Stimulated activated CD4-positive, alpha-beta T cell treated with anti-CD3 and anti-CD28 coated beads, Interleukin-1b, Interleukin-23, amount 100 ng/mL, for 1 hour (primary cell): Measurements from ENCODE around the gene LPP.

Experiments
- DNase-seq, 2 donors: peaks; one replicate each; pipeline ENCODE4 v3.0.0-alpha.2; 2020; ENCODE audit warnings: low read depth in 2 of 2

The LPP gene

DNA sequence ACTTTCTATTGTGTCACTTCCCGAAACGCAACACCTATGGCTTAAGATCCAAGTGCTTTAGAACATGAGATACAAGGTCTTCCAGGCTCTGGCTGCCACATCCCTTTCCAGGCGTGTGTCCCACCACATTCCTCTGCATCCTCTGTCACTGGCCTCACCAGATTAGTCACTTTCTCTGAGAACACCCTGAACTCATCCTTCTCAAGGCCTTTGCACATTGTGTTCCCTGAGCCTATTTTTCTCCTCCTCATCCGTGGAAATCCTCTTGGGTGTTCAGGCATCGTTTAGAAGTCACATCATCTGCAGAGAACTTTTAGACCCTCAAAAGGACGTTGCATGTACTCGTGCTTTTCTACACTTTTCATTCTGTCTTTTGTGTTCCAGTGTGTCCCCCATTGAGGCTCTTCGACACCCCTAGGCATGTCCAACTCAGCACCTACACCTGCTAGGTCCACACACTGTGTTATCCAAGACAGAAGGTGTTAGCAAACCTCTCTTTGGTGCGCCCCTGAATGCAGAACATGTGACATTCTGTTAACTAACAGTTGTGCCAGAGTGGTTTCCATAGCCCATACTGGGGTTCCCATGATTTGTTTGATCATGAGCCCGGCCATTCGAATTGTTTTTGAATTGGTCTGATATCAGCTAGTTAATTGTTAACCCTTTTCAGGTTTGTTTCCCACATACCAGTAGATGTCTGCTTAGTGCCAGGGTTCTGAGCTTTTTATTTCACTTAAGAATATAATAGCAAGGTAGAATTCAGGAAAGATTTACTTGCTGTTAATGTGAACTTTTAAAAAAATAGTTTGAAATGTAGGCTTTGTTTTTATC is 67.2 kb downstream of the LPP start:
- DNase-seq = no peak

GRCh38 chr3:188223936-188224335 is 70.0 kb downstream of the LPP start:
- DNase-seq = no peak

GRCh38 chr3:188227442-188227841 is 73.5 kb downstream of the LPP start:
- DNase-seq = no peak

GRCh38 chr3:188229177-188229576 is 75.2 kb downstream of the LPP start:
- DNase-seq = no peak

DNA sequence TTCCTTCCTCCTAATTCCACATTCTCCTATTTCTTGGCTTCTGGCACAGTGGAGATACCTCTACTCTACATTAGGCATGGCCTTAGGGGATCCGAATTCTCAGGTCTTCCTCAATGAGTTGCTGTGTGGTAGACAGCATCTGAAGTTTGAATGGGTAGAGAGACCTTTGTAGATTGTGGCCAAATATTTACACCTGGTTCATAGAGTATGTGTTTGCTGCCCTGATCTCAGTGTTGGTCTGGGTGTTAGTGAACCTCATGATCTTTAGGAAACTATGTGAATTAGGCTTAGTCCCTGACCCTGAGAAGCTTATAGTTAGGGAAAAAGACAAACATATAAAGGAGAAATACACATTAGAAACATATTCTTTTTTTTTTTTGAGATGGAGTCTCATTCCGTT is 75.8 kb downstream of the LPP start:
- DNase-seq = no peak

- no peak for DNase-seq
These were observed 77.0 kb downstream of the LPP start for GRCh38 chr3:188230962-188231361.

GRCh38 chr3:188231456-188231855 is 77.5 kb downstream of the LPP start:
- no peak for DNase-seq

DNA sequence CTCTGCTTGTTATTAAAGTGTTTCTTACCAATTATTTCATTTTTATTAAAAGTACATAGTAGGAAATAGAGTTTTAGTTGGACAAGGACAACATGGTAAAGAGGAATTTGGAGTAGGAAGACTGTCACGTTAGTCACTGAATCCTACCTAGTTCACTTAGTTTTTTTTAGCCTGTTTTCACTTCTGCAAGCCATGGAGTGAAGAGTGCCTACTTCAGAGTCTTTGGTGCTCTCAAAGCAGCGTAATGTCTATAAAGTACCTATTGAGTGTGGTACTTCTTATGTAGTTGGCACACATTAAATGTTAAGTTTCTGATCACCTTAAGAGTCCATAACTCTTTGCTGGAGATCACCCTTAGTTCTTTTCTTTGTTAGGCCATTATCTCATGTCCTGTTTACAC is 78.7 kb downstream of the LPP start:
- DNase-seq = no peak

GRCh38 chr3:188233320-188233719 is 79.4 kb downstream of the LPP start:
- DNase-seq = no peak

GRCh38 chr3:188234132-188234531 is 80.2 kb downstream of the LPP start:
- no peak for DNase-seq

DNA sequence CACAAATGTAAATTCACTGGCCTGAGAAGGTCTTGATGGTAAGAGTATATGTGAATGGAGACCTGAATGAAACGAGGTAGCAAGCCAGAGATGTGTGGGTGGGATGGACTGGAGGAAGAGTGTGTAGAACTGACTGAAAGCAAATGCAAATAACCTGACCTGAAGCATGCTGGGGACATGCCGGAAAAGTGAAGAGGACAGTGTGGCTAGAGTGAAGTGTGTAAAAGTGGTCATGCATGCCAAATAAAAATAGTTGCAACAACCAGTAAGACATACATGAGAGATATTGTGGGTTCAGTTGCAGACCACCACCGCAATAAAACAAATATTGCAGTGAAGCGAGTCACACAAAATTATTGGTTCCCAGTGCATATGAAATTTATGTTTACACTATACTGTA is 82.3 kb downstream of the LPP start:
- no peak for DNase-seq

DNA sequence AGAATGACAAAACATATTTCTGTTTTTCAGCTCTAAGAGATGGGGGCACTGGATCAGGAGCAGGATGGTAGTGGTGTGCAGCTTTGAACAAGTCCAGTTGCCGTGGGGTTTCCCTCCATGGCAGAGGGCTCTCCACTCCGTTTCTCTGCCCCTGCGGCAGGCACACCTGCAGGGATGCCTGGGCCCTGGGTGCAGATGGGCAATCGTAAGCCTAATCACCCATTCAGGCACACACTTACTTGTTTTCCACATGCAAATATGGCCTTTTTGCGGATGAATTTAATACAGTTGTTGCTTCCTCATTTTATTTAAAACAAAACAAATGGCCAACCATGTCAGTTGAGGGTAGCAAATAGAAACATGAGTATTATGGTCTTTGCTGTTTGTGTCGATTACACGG is 85.1 kb downstream of the LPP start:
- no peak for DNase-seq

GRCh38 chr3:188239577-188239976 is 85.6 kb downstream of the LPP start:
- DNase-seq = no peak

- DNase-seq = no peak
These were observed 86.4 kb downstream of the LPP start for GRCh38 chr3:188240189-188240981.

DNA sequence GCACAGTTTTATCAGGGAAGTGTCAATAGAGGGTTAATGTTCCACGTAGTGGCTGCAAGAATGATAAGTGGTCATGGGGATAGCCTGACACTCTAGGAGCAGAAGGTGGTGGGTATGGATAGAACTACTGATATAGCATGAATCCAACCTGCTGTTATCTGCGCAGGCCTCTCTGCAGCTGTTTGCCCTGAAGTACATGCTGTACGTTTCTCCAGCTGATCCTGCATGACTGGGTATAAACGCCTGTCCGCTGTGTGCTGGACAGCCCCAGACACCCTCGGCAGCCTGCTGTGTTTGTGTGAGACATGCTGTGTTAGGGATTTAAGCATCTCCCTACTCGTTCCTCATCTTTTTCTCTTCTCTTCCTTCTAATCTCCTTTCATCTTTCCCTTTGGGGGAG is 87.1 kb downstream of the LPP start:
- no peak for DNase-seq

- DNase-seq = no peak
These were observed 87.9 kb downstream of the LPP start for GRCh38 chr3:188241883-188242282.

- DNase-seq = no peak
These were observed 88.6 kb downstream of the LPP start for GRCh38 chr3:188242436-188243123.

GRCh38 chr3:188243124-188243795 is 89.3 kb downstream of the LPP start:
- no peak for DNase-seq

DNA sequence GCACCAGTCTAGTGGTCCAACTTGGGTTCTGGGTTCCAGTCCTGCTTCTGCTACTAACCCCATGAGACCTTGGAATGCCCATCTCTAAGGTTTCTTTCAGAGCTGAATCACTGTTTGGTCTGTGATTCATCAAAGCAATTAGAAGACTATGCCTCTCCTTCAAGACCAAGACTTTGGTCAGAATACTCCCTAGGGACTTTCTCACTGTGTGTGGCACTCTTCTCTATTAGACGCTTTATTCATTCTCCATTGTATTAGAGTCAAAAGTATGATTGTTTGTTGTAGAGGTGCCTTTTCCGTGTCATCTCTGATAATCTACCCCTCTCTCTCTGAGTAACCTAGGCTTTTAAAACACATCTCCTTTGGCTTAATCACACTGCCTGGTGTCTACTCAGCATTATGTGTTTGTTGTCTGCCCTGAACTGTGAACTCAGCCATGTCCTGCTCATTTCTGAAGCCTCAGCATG is 90.5 kb downstream of the LPP start:
- DNase-seq = no peak

DNA sequence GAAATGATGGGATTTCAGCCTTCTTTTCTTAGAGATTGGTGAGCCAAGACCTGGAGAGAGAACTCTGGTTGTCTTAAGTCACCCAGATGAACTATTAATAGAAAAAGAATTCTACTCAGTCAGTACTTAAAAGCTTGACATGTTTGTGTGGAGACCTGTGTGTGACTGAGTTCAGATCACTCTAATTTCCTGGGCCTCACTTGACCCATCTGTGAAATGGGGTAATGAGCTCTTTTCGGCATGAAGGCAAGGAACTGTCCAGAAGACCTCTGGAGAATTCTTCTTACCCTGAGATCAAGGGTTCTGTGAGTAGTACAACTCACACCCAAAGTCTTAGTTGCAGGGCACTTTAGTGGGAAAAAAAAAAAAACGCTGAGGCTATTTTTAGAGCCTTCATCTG is 92.9 kb downstream of the LPP start:
- DNase-seq = no peak

DNA sequence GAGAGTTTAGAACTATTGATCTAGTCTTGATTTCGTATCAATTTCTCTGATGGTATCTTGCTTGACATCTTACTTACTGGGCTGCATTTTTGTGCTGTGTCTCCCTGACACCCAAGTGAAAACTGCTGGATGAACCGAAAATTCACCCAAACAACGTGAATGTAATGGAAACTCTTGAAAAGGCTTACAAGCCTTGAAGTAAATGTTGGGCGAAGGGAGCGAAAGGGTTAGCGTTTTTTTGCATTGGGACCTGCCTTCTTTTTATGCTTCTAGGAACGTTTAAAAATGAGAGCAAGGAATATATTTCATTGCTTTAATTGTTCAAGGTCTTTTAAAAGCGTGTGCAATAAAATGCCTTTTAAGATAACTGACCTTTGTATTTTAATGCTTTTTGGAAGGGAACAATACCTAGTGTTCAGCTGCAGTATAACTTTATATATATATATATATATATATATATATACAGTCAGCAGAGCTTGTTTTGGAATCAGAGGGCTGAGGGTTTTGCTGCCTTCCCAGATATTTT is 94.1 kb downstream of the LPP start:
- DNase-seq = no peak
